Effector CD4-positive, alpha-beta T cell (primary cell): ENCODE measurements around the gene SCFD1.

ENCODE experiments used
- DNase-seq: peaks from one replicate; pipeline ENCODE4 v3.0.0-alpha.2; 2020

Gene SCFD1

DNA sequence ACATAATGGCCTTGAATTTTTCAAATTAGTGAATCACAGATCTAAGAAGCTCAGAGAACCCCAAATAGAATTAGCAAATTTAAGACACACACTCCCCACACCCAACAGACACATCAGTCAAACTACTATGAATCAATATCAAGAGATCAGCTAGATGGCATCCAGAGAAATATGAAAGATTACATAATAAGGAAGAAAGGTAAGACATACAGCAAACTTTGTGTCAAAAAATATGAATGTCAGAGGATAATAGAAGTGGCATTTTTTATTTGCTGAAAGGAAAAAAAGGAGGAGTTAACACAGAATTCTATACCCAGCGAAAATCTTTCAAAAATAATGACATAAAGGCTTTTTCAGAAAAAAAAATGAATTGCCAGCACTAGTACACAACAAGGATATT lies 141.8 kb downstream of the SCFD1 start:
- no peak for DNase-seq

DNA sequence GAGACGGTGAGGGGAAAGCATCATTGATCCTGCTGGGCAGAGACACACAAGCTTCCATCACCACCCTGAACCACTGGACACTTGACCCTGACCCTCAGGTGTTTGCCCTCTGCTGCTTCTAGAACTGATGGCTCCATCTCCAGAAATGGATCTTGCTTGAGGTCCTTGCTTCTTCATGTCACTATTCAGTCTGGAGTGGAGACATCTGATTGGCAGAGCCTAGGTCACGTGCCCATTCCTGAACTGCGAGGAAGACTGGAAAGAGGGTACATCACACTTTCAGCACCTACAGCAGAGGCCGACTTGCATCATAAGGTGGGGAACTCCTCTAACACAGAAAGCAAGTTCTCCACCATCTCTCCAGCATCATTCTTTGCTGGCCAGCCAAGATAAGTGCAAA lies 145.5 kb downstream of the SCFD1 start:
- DNase-seq: no peak

DNA sequence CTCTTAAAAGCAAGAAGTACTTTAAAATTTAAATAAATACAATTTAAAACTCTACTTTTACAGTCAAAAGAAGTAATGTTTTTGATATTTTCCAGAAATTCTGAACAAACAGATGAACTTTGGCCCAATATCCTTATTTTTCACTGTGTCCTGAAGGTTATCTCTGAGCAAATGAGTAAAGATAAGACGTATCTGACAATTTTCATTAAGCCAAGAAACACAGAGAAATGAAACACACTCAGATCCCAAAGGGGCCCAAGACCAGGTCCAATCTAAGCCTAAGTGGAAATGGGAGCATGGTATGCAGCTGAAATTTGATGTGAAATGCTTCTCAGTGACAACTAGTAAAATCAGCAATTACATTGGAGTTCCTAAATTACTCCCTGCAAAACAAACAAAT lies 146.7 kb downstream of the SCFD1 start:
- DNase-seq: no peak

DNA sequence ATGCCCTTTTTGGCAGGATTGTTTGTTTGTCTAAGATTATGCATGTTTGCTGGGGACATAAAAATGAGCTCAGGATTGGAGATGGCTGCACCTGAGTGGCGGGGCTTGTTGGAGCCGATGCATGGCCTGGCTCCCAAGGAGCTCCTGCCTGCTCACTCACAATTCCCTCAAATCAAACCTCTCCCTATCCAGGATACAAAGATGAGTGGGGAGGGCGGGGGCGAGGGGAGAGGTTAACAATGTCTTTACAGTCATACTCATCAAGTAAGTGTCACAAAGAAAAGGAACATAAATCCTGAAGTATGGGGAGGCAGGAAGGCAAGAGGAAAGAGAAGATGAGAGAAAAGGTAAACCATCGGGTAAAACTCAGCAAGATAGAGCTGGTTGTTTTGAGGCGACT lies 148.3 kb downstream of the SCFD1 start:
- DNase-seq: no peak

GRCh38 chr14:30771595-30771994 lies 149.5 kb downstream of the SCFD1 start:
- no peak for DNase-seq

DNA sequence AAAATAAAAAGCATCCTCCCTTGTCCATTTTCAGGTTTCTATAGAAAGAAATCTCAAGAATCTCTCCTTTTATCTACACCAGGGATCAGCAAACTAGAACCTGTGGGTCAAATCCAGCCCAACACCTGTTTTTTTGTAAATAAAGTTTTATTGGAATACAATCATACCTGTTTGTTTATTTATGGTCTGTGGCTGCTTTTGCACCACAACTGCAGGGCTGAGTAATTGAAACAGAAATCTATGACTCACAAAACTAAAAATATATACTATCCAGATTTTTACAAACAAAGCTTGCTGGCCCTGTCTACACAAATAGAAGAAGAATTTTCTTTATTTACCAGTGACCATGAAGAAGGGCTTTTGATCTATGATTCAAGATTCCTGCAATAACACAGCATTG lies 157.1 kb downstream of the SCFD1 start:
- DNase-seq: no peak
